Loucy (cell line): Measurements from ENCODE around the gene TRERF1.

Experiments used
- H2AFZ ChIP-seq: fragments of 200-600 bp; sonication (generic); 2 replicates; pipeline ENCODE4 v1.6.0; 2016; ENCODE audit warnings: antibody characterized with exemption, mild to moderate bottlenecking, low read length, moderate library complexity
- H3F3A ChIP-seq: fragments of 200-600 bp; 2 replicates; pipeline ENCODE4 v1.6.0; 2016; ENCODE audit warnings: antibody characterized with exemption, low read depth, mild to moderate bottlenecking
- H3K27me3 ChIP-seq: fragments of 200-600 bp; sonication (generic); 2 replicates; pipeline ENCODE4 v1.6.1; 2014; ENCODE audit warnings: low read length, mild to moderate bottlenecking; ENCODE audit not compliant: insufficient read depth, poor library complexity, severe bottlenecking
- H3K36me3 ChIP-seq: fragments of 200-600 bp; sonication (generic); 2 replicates; pipeline ENCODE4 v1.6.1; 2016; ENCODE audit warnings: low read length; ENCODE audit not compliant: insufficient read depth
- H3K4me1 ChIP-seq: fragments of 200-600 bp; sonication (generic); 2 replicates; pipeline ENCODE4 v1.5.1; 2014; ENCODE audit warnings: low read length, mild to moderate bottlenecking; ENCODE audit not compliant: insufficient read depth, poor library complexity, severe bottlenecking
- H3K4me2 ChIP-seq: fragments of 200-600 bp; sonication (generic); 2 replicates; pipeline ENCODE4 v1.6.0; 2014; ENCODE audit warnings: antibody characterized with exemption, low read length, low read depth, mild to moderate bottlenecking; ENCODE audit not compliant: poor library complexity, severe bottlenecking
- H3K4me3 ChIP-seq: fragments of 200-600 bp; sonication (generic); 2 replicates; pipeline ENCODE4 v1.5.1; 2014; ENCODE audit warnings: low read length, mild to moderate bottlenecking, mixed read lengths; ENCODE audit not compliant: poor library complexity, severe bottlenecking
- H3K79me2 ChIP-seq: fragments of 200-600 bp; sonication (generic); 2 replicates; pipeline ENCODE4 v1.6.1; 2014; ENCODE audit warnings: low read length; ENCODE audit not compliant: insufficient read depth
- H3K9ac ChIP-seq: fragments of 200-600 bp; sonication (generic); 2 replicates; pipeline ENCODE4 v1.6.0; 2014; ENCODE audit warnings: mild to moderate bottlenecking, low read depth, low read length, moderate library complexity; ENCODE audit not compliant: poor library complexity, severe bottlenecking
- H3K9me2 ChIP-seq: fragments of 200-600 bp; sonication (generic); replicated peaks from 2 replicates; pipeline ENCODE4 v1.6.1; 2016; ENCODE audit warnings: low read depth, low read length, mixed read lengths
- H3K9me3 ChIP-seq: fragments of 200-600 bp; sonication (generic); 2 replicates; pipeline ENCODE4 v1.6.1; 2014; ENCODE audit warnings: mild to moderate bottlenecking, antibody characterized with exemption, low read length, low read depth; ENCODE audit not compliant: insufficient read depth
- H4K20me1 ChIP-seq: fragments of 200-600 bp; sonication (generic); 2 replicates; pipeline ENCODE4 v1.6.0; 2014; ENCODE audit warnings: antibody characterized with exemption, low read length, mild to moderate bottlenecking; ENCODE audit not compliant: insufficient read depth, poor library complexity, severe bottlenecking
- CTCF ChIP-seq: fragments of 200-600 bp; sonication (generic); conservative IDR thresholded peaks from 2 replicates; pipeline ENCODE4 v1.5.1; 2014; ENCODE audit warnings: mild to moderate bottlenecking, antibody characterized with exemption, low read length
- EZH2phosphoT487 ChIP-seq: fragments of 200-600 bp; IDR thresholded peaks from 2 replicates; pipeline ENCODE4 v1.6.1; 2018; ENCODE audit warnings: antibody characterized with exemption, mild to moderate bottlenecking, moderate library complexity, borderline replicate concordance

Gene TRERF1

GRCh38 chr6:42406306-42407280 lies 45.1 kb downstream of the TRERF1 start:
- Histone ChIP-seq H3K36me3 (no peaks in the 10 kb centered on the region), H3K9me3 (no peaks in the 10 kb centered on the region), H3K4me1 (peaks cover 22% of the 10 kb centered on the region), H3K4me3 (no peak overlapping the region), H3K79me2 (peaks cover 74% of the 10 kb centered on the region), H3K27me3 (no peaks in the 10 kb centered on the region), H3K4me2 (no peak overlapping the region), H2AFZ (no peak overlapping the region), H3F3A (no peaks in the 10 kb centered on the region), H3K9ac (no peak overlapping the region), H3K9me2 (no peaks in the 10 kb centered on the region), H4K20me1 (peaks cover 24% of the 10 kb centered on the region)
- TF ChIP-seq CTCF, result no peak
- TF ChIP-seq EZH2phosphoT487, result no peak

GRCh38 chr6:42405021-42405420 lies 46.7 kb downstream of the TRERF1 start:
- Histone ChIP-seq H4K20me1 (peaks cover 15% of the 10 kb centered on the region), H3K9ac (no peak overlapping the region), H2AFZ (no peak overlapping the region), H3K9me3 (no peaks in the 10 kb centered on the region), H3K4me3 (no peak overlapping the region), H3K27me3 (no peaks in the 10 kb centered on the region), H3K4me1 (peaks cover 22% of the 10 kb centered on the region), H3K79me2 (peaks cover 76% of the 10 kb centered on the region; the same call in 1 of the 2 replicates), H3K36me3 (no peaks in the 10 kb centered on the region), H3K4me2 (no peak overlapping the region), H3K9me2 (no peaks in the 10 kb centered on the region), H3F3A (no peaks in the 10 kb centered on the region)
- TF ChIP-seq EZH2phosphoT487, result no peak
- no peak for TF ChIP-seq CTCF

- Histone ChIP-seq H3K4me3 (no peak overlapping the region), H3K36me3 (no peaks in the 10 kb centered on the region), H3K79me2 (peaks cover 76% of the 10 kb centered on the region; the same call in 1 of the 2 replicates), H3F3A (no peaks in the 10 kb centered on the region), H3K9ac (no peak overlapping the region), H3K4me2 (no peak overlapping the region), H3K4me1 (peaks cover 22% of the 10 kb centered on the region), H3K27me3 (no peaks in the 10 kb centered on the region), H3K9me3 (no peaks in the 10 kb centered on the region), H3K9me2 (no peaks in the 10 kb centered on the region), H2AFZ (no peak overlapping the region), H4K20me1 (peaks cover 15% of the 10 kb centered on the region)
- no peak for TF ChIP-seq CTCF
- TF ChIP-seq EZH2phosphoT487, result no peak
Measured at GRCh38 chr6:42404484-42404883, 47.2 kb downstream of the TRERF1 start.
